NB4 (cell line): ENCODE data around the gene ADAM23.

Source experiments
- CTCF ChIP-seq: IDR thresholded peaks from one replicate; pipeline ENCODE4 v1.5.1; 2012; ENCODE audit warnings: low read depth, low read length
- MYC ChIP-seq: IDR thresholded peaks from 2 replicates; pipeline ENCODE4 v1.6.1; 2011; ENCODE audit warnings: low read depth, low read length
- POLR2A ChIP-seq: IDR thresholded peaks from 2 replicates; pipeline ENCODE4 v1.6.1; 2011; ENCODE audit warnings: mild to moderate bottlenecking; ENCODE audit not compliant: insufficient read length; ENCODE audit errors: extremely low read depth
- TF ChIP-seq, protein P1 (sequence below): IDR thresholded peaks from 2 replicates; pipeline ENCODE4 v1.6.1; 2011; ENCODE audit warnings: low read depth, low read length

- TF ChIP-seq CTCF, result no peak
- TF ChIP-seq MYC, result no peak
- TF ChIP-seq POLR2A, result no peak
- TF ChIP-seq, protein P1, sequence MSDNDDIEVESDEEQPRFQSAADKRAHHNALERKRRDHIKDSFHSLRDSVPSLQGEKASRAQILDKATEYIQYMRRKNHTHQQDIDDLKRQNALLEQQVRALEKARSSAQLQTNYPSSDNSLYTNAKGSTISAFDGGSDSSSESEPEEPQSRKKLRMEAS, result no peak
Observed at GRCh38 chr2:206557321-206557720, 114.0 kb downstream of the ADAM23 start.
